ENCODE results near the gene NT5C1B. TPM values are rescaled to one million over a fixed set of nuclear protein-coding genes. Genes with fewer than 3 reads are reported as not detected.

Gene NT5C1B
- total RNA-seq, 6 donors from 2014 or later = not detected

DNA sequence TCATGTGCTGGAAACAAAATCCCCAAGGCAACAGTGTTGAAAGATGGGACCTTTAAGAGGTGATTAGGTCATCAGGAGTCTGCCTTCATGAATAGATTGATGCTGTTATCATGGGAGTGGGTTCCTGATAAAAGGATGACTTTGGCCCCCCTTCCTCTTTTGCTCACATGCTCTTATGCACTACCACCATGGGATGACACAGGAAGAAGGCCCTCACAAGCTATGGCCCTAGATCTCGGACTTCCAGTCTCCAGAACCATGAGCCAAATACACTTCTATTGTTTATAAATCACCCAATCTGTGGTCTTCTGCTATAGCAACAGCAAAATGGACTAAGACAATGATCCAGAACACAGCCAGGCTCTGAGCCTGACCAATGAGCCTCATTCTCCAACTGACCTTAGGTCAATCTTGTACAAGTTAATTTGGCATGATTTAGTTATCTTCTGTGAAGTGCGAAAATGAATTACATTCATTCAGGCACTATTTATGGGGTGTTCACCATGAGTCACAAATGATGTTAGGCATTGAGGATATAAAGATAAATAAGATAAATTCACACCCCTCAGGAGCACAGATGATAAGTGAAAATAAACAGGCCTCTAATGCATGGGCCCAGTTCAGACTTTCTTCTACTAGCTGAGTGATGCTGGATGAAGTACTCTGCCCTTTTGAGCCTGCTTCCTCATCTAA is 37.7 kb upstream of the NT5C1B start:
- Histone ChIP-seq H3K27ac (no peak overlapping the region), H3K27me3 (no peaks in the 10 kb centered on the region), H3K36me3 (no peaks in the 10 kb centered on the region), H3K4me3 (no peak overlapping the region), H3K4me1 (no peaks in the 10 kb centered on the region), H3K9me3 (no peaks in the 10 kb centered on the region)
- whole genome bisulfite sequencing, 2 donors = 75 to 84% methylated on average over 2 of the region's 2 CpGs
- ATAC-seq (ENCODE audit: low FRiP score in 2 of 2) (peak in 1 of 2 donors; percentile 27), DNase-seq (no peak)
- TF ChIP-seq POLR2A (IDR thresholded peaks at IDR 0.05) (no peak), POLR2AphosphoS5 (IDR thresholded peaks at IDR 0.05) (no peak), EP300 (IDR thresholded peaks at IDR 0.05) (no peak)
- TF ChIP-seq, protein P1, sequence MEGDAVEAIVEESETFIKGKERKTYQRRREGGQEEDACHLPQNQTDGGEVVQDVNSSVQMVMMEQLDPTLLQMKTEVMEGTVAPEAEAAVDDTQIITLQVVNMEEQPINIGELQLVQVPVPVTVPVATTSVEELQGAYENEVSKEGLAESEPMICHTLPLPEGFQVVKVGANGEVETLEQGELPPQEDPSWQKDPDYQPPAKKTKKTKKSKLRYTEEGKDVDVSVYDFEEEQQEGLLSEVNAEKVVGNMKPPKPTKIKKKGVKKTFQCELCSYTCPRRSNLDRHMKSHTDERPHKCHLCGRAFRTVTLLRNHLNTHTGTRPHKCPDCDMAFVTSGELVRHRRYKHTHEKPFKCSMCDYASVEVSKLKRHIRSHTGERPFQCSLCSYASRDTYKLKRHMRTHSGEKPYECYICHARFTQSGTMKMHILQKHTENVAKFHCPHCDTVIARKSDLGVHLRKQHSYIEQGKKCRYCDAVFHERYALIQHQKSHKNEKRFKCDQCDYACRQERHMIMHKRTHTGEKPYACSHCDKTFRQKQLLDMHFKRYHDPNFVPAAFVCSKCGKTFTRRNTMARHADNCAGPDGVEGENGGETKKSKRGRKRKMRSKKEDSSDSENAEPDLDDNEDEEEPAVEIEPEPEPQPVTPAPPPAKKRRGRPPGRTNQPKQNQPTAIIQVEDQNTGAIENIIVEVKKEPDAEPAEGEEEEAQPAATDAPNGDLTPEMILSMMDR (IDR thresholded peaks at IDR 0.05) = no peak

DNA sequence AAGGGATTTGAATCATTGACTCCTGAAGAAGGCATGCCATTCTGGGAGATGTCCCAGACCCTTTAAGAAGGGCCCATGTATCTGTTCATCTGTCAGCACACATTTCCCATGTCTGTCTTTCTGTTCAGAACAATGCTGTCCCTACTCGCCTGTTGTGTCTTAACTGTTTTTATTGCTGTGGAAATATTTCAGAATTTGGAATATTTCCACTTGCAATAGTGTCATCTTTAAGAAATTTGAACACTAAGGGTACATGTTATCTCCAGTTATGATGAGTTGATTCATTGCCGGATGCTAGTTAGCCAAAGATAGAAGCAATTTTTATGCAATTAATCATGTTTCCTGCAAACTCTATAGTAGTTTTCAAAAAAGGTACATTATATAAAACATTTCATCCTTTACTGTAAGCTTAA is 36.9 kb upstream of the NT5C1B start:
- Histone ChIP-seq H3K27ac (no peak overlapping the region), H3K4me3 (no peak overlapping the region), H3K36me3 (no peaks in the 10 kb centered on the region), H3K27me3 (no peaks in the 10 kb centered on the region), H3K9me3 (no peaks in the 10 kb centered on the region), H3K4me1 (no peaks in the 10 kb centered on the region)
- no peak for DNase-seq
- TF ChIP-seq, protein P1 (IDR thresholded peaks at IDR 0.05) = no peak
- TF ChIP-seq POLR2AphosphoS5 (IDR thresholded peaks at IDR 0.05) = no peak
- TF ChIP-seq POLR2A (IDR thresholded peaks at IDR 0.05) = no peak
- no peak for TF ChIP-seq EP300 (IDR thresholded peaks at IDR 0.05)
- ATAC-seq (ENCODE audit: low FRiP score in 2 of 2) = peak in 1 of 2 donors; percentile 60
- 73 to 75% methylated on average over 2 of the region's 2 CpGs for WGBS, 2 donors

DNA sequence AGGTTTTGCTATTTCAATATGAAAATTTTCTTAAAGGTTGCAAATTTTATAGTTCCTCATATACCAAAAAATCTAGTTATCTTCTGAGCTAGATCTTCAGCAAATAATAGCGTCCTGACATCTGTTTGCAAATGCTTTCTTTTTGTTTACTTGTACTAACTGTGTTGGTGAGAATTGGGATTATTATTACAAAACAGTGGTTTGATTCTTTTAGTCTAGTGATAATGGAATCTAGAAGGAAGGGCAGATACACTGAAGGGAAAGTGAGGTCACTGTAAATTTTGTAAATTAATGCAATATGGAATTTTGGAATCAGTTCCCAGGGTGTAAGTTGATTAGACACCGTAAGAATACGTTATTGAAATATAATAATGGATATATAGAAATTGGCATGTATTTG is 36.2 kb upstream of the NT5C1B start:
- no peak overlapping the region for H3K4me3 ChIP-seq
- H3K9me3 ChIP-seq = no peaks in the 10 kb centered on the region
- WGBS, 2 donors = 84 to 86% methylated on average over 3 of the region's 3 CpGs
- no peaks in the 10 kb centered on the region for H3K27me3 ChIP-seq
- H3K4me1 ChIP-seq = no peaks in the 10 kb centered on the region
- DNase-seq (no peak), ATAC-seq (ENCODE audit: low FRiP score in 2 of 2) (peak in 1 of 2 donors; percentile 20)
- no peak overlapping the region for H3K27ac ChIP-seq
- H3K36me3 ChIP-seq = no peaks in the 10 kb centered on the region
- TF ChIP-seq POLR2AphosphoS5 (IDR thresholded peaks at IDR 0.05) = no peak
- no peak for TF ChIP-seq EP300 (IDR thresholded peaks at IDR 0.05)

DNA sequence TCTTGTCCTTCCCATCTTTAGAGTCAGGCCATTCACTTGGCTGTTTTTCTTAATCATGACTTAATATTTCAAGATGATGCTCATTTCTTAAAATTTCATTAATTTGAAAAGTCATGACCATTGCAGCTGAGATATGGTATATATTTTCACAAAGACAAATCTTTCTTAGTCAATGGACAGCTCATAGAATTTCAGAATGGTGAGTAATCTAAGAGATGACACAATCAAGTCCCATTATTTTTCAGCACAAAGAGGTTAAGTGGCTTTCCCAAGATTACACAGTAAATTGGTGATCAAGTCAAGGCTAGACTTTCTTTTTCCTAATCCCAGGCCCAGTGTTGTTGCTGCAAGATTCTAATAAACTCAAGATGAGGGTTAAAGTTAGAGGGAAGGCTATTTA is 34.4 kb upstream of the NT5C1B start:
- Histone ChIP-seq H3K27ac (no peak overlapping the region), H3K4me1 (no peaks in the 10 kb centered on the region), H3K4me3 (no peak overlapping the region), H3K9me3 (no peaks in the 10 kb centered on the region), H3K36me3 (no peaks in the 10 kb centered on the region), H3K27me3 (no peaks in the 10 kb centered on the region)
- DNase-seq (no peak), ATAC-seq (ENCODE audit: low FRiP score in 2 of 2) (no peak)
- TF ChIP-seq, protein P1 (IDR thresholded peaks at IDR 0.05) = no peak
- no peak for TF ChIP-seq POLR2A (IDR thresholded peaks at IDR 0.05)
- no peak for TF ChIP-seq POLR2AphosphoS5 (IDR thresholded peaks at IDR 0.05)
- no peak for TF ChIP-seq EP300 (IDR thresholded peaks at IDR 0.05)

DNA sequence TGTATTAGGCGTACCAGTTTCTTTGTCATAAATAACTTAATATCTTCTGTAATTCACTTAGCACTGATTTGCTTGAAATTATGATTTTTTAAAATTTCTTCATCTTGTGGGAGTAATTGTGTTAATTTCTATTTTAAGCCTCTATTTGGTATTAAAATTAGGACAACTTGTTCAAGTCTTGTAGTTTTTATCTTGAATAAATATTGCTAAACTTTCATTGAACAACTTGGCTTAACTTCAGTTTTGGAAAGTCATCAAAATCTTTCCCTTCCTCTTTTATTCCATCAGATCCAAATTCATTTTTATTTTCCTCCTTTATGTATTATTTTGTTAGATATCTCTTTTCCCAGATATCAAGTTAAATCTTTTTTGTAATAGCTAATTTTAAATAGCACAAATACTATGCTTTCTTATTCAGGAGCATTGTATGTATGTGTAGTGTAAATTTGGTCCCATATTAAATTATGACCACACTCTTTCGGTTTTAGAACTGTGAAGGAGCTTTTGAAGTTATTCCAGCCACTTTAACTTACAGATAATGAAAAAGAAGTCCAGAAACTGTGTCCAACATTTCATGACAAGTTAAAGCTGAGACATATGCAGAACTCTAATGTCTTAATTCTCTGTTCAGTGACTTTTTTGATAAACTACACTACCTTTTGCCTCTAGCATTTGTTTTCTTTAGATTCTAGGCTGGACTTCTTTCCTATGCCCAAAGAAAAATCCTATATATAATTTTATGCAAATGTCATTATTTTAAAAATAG is 31.7 kb upstream of the NT5C1B start:
- ATAC-seq (ENCODE audit: low FRiP score in 2 of 2) = no peak
- WGBS, 2 donors = 65 to 66% methylated on average over 2 of the region's 2 CpGs
- DNase-seq = no peak
- no peaks in the 10 kb centered on the region for H3K27me3 ChIP-seq
- no peak overlapping the region for H3K4me3 ChIP-seq
- H3K9me3 ChIP-seq = no peaks in the 10 kb centered on the region
- H3K4me1 ChIP-seq = no peaks in the 10 kb centered on the region
- H3K36me3 ChIP-seq = no peaks in the 10 kb centered on the region
- H3K27ac ChIP-seq = no peak overlapping the region
- TF ChIP-seq POLR2AphosphoS5 (IDR thresholded peaks at IDR 0.05) (no peak), POLR2A (IDR thresholded peaks at IDR 0.05) (no peak), EP300 (IDR thresholded peaks at IDR 0.05) (no peak)
- TF ChIP-seq, protein P1 (IDR thresholded peaks at IDR 0.05) = no peak

Data from upper lobe of left lung (tissue), 6 donors.